ENCODE results near the gene PGRMC2.
A peak's percentile ranks its signal among the peaks of the same experiment; 100 is the strongest.

The PGRMC2 gene

DNA sequence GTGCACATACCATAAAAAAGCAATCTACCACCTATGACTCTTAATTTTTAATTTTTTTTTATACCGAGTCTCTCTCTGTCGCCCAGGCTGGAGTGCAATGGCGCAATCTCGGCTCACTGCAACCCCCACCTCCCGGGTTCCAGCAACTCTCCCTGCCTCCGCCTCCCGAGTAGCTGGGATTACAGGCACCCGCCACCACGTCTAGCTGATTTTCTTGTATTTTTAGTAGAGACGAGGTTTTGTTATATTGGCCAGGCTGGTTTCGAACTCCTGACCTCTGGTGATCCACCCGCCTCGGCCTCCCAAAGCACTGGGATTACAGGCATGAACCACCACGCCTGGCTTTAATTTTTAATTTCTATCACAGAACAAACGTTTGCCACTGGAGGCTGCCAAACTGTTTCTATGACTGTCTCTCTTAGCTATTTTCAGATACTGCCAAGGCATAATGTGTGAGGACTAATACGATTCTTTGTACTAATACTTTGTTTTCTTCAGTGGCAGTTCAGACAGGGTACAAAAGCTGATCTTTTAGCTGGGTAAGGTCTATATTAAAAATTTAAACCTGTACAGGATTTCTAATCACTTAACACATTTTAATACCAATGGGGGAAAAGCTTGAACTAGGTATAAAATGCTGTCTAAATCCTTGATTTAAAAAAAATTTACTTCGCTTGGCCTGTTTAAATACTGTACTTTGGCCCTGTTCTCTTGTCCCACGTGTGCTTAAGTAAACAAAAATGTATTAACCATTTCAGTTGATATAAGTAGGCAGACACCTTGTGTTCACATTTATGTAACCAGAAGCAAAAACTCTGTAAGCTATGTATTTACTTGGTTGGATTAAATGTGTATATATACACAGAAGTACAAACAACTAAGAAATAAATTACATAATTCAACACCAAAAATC, 2.3 kb downstream of the PGRMC2 start:
- Histone ChIP-seq H3K27ac (peak overlapping the region; percentile 96), H3K36me3 (peaks cover 60% of the 10 kb centered on the region), H3K27me3 (ENCODE audit: insufficient read depth, low read depth, severe bottlenecking) (no peaks in the 10 kb centered on the region), H3K4me3 (ENCODE audit: low read depth, low read length) (peak overlapping the region; percentile 96), H3K9me3 (ENCODE audit: severe bottlenecking) (no peaks in the 10 kb centered on the region)
- DNase-seq = no peak
- TF ChIP-seq, protein P1, sequence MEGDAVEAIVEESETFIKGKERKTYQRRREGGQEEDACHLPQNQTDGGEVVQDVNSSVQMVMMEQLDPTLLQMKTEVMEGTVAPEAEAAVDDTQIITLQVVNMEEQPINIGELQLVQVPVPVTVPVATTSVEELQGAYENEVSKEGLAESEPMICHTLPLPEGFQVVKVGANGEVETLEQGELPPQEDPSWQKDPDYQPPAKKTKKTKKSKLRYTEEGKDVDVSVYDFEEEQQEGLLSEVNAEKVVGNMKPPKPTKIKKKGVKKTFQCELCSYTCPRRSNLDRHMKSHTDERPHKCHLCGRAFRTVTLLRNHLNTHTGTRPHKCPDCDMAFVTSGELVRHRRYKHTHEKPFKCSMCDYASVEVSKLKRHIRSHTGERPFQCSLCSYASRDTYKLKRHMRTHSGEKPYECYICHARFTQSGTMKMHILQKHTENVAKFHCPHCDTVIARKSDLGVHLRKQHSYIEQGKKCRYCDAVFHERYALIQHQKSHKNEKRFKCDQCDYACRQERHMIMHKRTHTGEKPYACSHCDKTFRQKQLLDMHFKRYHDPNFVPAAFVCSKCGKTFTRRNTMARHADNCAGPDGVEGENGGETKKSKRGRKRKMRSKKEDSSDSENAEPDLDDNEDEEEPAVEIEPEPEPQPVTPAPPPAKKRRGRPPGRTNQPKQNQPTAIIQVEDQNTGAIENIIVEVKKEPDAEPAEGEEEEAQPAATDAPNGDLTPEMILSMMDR (IDR thresholded peaks at IDR 0.05; ENCODE audit: low read depth, low read length) = no peak

DNA sequence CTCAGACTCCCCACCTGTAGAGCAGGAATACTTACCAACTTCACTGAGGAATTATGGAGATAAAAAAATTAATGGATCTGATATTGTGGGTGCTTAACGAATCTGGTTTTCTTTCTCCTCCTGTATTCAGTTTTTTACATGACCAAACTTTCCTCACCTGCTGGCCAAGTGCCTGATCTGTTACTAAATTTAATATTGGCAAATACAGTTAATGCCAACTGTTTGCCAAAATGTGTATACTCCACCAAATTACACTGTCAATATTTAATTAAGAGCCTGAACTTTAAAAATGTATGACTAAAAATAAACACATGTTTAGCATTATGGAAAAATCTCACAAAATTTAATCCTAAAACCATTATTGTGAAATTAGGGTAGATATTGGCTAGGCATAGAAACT, 3.3 kb downstream of the PGRMC2 start:
- DNase-seq = no peak
- H3K4me3 ChIP-seq (ENCODE audit: low read depth, low read length) = peak overlapping the region; percentile 96
- H3K27me3 ChIP-seq (ENCODE audit: insufficient read depth, low read depth, severe bottlenecking) = no peaks in the 10 kb centered on the region
- no peaks in the 10 kb centered on the region for H3K9me3 ChIP-seq (ENCODE audit: severe bottlenecking)
- H3K36me3 ChIP-seq = peaks cover 67% of the 10 kb centered on the region
- peak overlapping the region; percentile 96 for H3K27ac ChIP-seq
- TF ChIP-seq, protein P1 (IDR thresholded peaks at IDR 0.05; ENCODE audit: low read depth, low read length) = no peak

DNA sequence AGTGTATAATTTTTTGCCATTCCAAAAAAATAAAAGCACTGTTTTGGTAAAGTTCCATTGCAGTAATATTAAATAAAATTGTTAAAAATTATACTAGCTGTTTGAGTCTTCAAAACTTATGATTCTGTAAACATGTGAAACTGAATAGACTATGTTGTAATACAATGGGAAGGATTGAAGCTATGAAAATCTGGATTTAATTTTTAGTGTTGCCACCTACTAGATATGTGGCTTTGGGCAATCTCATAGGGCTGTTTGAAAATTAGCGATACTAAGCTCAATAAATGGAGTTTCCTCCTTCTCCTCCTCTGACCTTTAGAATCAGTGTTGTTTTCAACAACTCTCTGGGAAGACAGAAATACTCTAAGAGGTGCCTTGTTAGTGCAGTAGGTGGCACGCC, 4.5 kb downstream of the PGRMC2 start:
- no peaks in the 10 kb centered on the region for H3K9me3 ChIP-seq (ENCODE audit: severe bottlenecking)
- H3K36me3 ChIP-seq = peaks cover 76% of the 10 kb centered on the region
- TF ChIP-seq, protein P1 (IDR thresholded peaks at IDR 0.05; ENCODE audit: low read depth, low read length) = no peak
- no peak for DNase-seq
- peak overlapping the region; percentile 96 for H3K27ac ChIP-seq
- no peak overlapping the region for H3K4me3 ChIP-seq (ENCODE audit: low read depth, low read length)
- no peaks in the 10 kb centered on the region for H3K27me3 ChIP-seq (ENCODE audit: insufficient read depth, low read depth, severe bottlenecking)

DNA sequence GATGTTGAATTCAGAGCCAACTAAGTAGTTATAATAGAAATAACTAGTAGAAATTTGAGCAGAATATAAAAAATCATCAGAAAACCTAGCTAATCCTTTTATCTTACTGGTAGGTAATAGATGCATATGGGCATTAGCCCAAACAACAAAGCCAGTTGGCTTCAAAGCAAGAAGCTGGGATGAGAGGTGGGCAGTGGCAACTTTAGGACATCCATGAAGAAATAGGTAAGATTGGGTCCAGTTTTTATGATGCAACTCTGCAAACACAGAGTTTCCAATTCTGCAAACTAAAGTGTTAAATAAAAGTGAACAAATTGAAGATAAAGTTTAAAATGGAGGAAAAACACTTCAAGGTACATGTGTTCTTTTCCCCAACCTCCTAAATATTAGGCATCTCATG, 5.1 kb downstream of the PGRMC2 start:
- no peaks in the 10 kb centered on the region for H3K27me3 ChIP-seq (ENCODE audit: insufficient read depth, low read depth, severe bottlenecking)
- H3K36me3 ChIP-seq = peaks cover 81% of the 10 kb centered on the region
- H3K4me3 ChIP-seq (ENCODE audit: low read depth, low read length) = no peak overlapping the region
- no peaks in the 10 kb centered on the region for H3K9me3 ChIP-seq (ENCODE audit: severe bottlenecking)
- no peak for DNase-seq
- H3K27ac ChIP-seq = peak overlapping the region; percentile 14
- TF ChIP-seq, protein P1 (IDR thresholded peaks at IDR 0.05; ENCODE audit: low read depth, low read length) = no peak

DNA sequence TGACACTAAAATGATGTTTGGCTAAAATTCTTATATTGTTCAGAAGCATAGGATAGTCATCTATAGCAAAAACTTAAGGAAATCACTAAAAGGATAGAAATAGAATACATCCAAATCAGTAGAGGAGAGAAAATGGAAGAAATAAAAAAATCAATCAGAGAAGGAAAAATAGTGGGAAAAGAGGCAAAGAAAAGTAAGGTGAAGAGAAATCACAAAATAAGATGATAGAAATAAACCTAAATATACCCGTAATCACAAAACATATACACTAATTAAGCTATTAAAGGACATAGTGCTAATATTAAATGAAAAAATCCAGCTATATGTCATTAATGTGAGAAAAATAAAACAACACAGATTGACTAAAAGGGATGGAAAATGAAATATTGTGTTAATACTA, 6.3 kb downstream of the PGRMC2 start:
- no peaks in the 10 kb centered on the region for H3K27me3 ChIP-seq (ENCODE audit: insufficient read depth, low read depth, severe bottlenecking)

More for the DNA sequence above, 6.3 kb downstream of the PGRMC2 start:
- Histone ChIP-seq H3K9me3 (ENCODE audit: severe bottlenecking) (no peaks in the 10 kb centered on the region), H3K4me3 (ENCODE audit: low read depth, low read length) (no peak overlapping the region), H3K27ac (no peak overlapping the region; the same call in 1 of the 2 replicates), H3K36me3 (peaks cover 89% of the 10 kb centered on the region)
- DNase-seq = no peak
- TF ChIP-seq, protein P1 (IDR thresholded peaks at IDR 0.05; ENCODE audit: low read depth, low read length) = no peak

All from WERI-Rb-1 (cell line).